ENCODE data around the gene HNRNPC. TPM values are rescaled to one million over a fixed set of nuclear protein-coding genes. Genes with fewer than 3 reads are reported as not detected.
"Not testable (repeated sequence)": the region's sequence is repeated elsewhere in the genome, so short reads cannot be mapped to it uniquely, and the experiment has no call there.

The HNRNPC gene
- total RNA-seq, 2 donors from 2014 or later = 751 to 1,003 TPM

DNA sequence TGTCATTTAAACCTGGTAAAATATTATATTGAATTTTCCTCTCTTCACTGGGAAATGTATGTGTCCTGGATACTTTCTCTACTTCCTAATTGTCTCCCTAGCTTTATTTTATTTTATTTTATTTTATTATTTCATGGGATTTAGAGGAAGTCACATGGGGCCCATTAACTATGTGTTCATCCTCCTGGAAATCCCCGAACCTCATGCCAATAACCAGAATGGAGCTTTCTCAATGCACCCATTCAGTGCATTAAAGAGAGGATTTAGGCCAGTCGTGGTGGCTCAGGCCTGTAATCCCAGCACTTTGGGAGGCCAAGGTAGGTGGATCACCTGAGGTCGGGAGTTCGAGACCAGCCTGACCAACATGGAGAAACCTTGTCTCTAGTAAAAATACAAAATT, 9.4 kb upstream of the HNRNPC start:
- H3K27ac Mint-ChIP-seq = no peak overlapping the region
- no peak overlapping the region for H3K4me3 ChIP-seq (ENCODE audit: low read length)
- TF ChIP-seq, protein P1, sequence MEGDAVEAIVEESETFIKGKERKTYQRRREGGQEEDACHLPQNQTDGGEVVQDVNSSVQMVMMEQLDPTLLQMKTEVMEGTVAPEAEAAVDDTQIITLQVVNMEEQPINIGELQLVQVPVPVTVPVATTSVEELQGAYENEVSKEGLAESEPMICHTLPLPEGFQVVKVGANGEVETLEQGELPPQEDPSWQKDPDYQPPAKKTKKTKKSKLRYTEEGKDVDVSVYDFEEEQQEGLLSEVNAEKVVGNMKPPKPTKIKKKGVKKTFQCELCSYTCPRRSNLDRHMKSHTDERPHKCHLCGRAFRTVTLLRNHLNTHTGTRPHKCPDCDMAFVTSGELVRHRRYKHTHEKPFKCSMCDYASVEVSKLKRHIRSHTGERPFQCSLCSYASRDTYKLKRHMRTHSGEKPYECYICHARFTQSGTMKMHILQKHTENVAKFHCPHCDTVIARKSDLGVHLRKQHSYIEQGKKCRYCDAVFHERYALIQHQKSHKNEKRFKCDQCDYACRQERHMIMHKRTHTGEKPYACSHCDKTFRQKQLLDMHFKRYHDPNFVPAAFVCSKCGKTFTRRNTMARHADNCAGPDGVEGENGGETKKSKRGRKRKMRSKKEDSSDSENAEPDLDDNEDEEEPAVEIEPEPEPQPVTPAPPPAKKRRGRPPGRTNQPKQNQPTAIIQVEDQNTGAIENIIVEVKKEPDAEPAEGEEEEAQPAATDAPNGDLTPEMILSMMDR (conservative IDR thresholded peaks at IDR 0.05) = no peak
- H3K4me3 Mint-ChIP-seq = no peak overlapping the region
- H3K9ac ChIP-seq (ENCODE audit: extremely low read depth, low read length, poor library complexity, severe bottlenecking) = no peak overlapping the region
- H3K36me3 ChIP-seq (ENCODE audit: control insufficient read depth, insufficient read depth, low read length) = no peaks in the 10 kb centered on the region
- H3K4me1 ChIP-seq (ENCODE audit: control insufficient read depth, insufficient read depth, low read length) = no peaks in the 10 kb centered on the region
- peaks cover 3% of the 10 kb centered on the region for H3K4me1 Mint-ChIP-seq
- H3K27me3 Mint-ChIP-seq (ENCODE audit: insufficient read depth) = no peaks in the 10 kb centered on the region
- WGBS, 2 experiments (ENCODE audit: insufficient coverage in 1 of 2, insufficient read length in 1 of 2) = 95% methylated on average over 4 of the region's 4 CpGs
- DNase-seq = no peak
- no peaks in the 10 kb centered on the region for H3K27me3 ChIP-seq (ENCODE audit: control insufficient read depth, insufficient read depth, low read length, poor library complexity, severe bottlenecking)
- H3K9me3 ChIP-seq (ENCODE audit: control insufficient read depth, low read length) = no peaks in the 10 kb centered on the region
- H3K9me3 Mint-ChIP-seq = no peaks in the 10 kb centered on the region
- H3K36me3 Mint-ChIP-seq (ENCODE audit: low read depth) = no peaks in the 10 kb centered on the region
- H3K27ac ChIP-seq (ENCODE audit: low read depth, low read length) = no peak overlapping the region

DNA sequence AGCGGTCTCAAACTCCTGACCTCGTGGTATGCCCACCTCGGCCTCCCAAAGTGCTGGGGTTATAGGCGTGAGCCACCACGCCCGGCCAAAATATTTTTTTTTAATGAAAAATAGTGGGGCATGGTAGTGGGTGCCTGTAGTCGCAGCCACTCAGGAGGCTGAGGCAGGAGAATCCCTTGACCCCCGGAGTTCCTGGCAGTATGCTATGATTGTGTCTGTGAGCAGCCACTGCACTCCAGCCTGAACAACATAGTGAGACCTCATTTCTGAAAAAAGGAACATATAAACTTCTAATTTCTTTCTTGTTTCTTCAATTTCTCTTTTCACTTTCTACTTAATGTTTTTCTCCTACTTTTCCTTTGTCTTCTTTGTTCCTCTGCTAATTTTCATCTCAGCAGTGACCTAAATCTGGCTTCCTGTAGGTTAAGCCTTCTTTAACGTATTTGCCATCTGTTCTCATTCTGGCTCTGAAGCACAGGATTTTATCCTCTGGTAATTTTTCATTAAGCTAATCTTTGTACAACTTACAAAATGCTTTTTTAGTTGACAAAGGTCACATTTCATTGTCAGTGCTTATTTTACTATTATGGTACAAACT, 6.1 kb upstream of the HNRNPC start:
- H3K36me3 Mint-ChIP-seq (ENCODE audit: low read depth) = no peaks in the 10 kb centered on the region
- no peaks in the 10 kb centered on the region for H3K4me1 ChIP-seq (ENCODE audit: control insufficient read depth, insufficient read depth, low read length)
- no peak for DNase-seq
- no peak overlapping the region for H3K27ac Mint-ChIP-seq
- H3K9me3 ChIP-seq (ENCODE audit: control insufficient read depth, low read length) = no peaks in the 10 kb centered on the region
- H3K36me3 ChIP-seq (ENCODE audit: control insufficient read depth, insufficient read depth, low read length) = no peaks in the 10 kb centered on the region
- no peaks in the 10 kb centered on the region for H3K27me3 ChIP-seq (ENCODE audit: control insufficient read depth, insufficient read depth, low read length, poor library complexity, severe bottlenecking)
- WGBS, 2 experiments (ENCODE audit: insufficient coverage in 1 of 2, insufficient read length in 1 of 2) = 89 to 95% methylated on average over 7 to 9 of the region's 9 CpGs
- H3K27ac ChIP-seq (ENCODE audit: low read depth, low read length) = no peak overlapping the region
- H3K9me3 Mint-ChIP-seq = no peaks in the 10 kb centered on the region
- no peak overlapping the region for H3K4me3 Mint-ChIP-seq
- no peak overlapping the region for H3K9ac ChIP-seq (ENCODE audit: extremely low read depth, low read length, poor library complexity, severe bottlenecking)
- no peak overlapping the region for H3K4me3 ChIP-seq (ENCODE audit: low read length)
- no peaks in the 10 kb centered on the region for H3K27me3 Mint-ChIP-seq (ENCODE audit: insufficient read depth)
- peaks cover 3% of the 10 kb centered on the region for H3K4me1 Mint-ChIP-seq
- TF ChIP-seq, protein P1 (conservative IDR thresholded peaks at IDR 0.05) = no peak

DNA sequence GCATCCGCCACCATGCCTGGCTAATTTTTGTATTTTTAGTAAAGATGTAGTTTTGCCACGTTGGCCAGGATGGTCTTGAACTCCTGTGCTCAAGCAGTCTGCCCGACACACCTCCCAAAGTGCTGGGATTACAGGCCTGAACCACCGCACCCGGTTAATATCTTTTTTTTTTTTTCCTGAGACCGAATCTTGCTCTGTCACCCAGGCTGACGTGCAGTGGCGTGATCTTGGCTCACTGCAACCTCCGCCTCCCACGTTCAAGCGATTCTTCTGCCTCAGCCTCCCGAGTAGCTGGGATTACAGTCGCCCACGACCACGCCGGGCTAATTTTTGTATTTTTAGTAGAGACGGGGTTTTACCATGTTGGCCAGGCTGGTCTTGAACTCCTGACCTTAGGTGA, 3.4 kb upstream of the HNRNPC start:
- H3K27ac Mint-ChIP-seq; H3K4me3 ChIP-seq (ENCODE audit: low read length); H3K9me3 ChIP-seq (ENCODE audit: control insufficient read depth, low read length); H3K27ac ChIP-seq (ENCODE audit: low read depth, low read length); H3K9ac ChIP-seq (ENCODE audit: extremely low read depth, low read length, poor library complexity, severe bottlenecking); H3K4me1 ChIP-seq (ENCODE audit: control insufficient read depth, insufficient read depth, low read length); DNase-seq; H3K27me3 Mint-ChIP-seq (ENCODE audit: insufficient read depth); H3K27me3 ChIP-seq (ENCODE audit: control insufficient read depth, insufficient read depth, low read length, poor library complexity, severe bottlenecking); H3K4me1 Mint-ChIP-seq; H3K36me3 ChIP-seq (ENCODE audit: control insufficient read depth, insufficient read depth, low read length); H3K9me3 Mint-ChIP-seq; H3K4me3 Mint-ChIP-seq: not testable (repeated sequence)
- 90 to 93% methylated on average over 16 to 17 of the region's 17 CpGs for WGBS, 2 experiments (ENCODE audit: insufficient coverage in 1 of 2, insufficient read length in 1 of 2)
- peaks cover 14% of the 10 kb centered on the region for H3K36me3 Mint-ChIP-seq (ENCODE audit: low read depth)
